ENCODE data around the gene TACC2.

Gene TACC2

DNA sequence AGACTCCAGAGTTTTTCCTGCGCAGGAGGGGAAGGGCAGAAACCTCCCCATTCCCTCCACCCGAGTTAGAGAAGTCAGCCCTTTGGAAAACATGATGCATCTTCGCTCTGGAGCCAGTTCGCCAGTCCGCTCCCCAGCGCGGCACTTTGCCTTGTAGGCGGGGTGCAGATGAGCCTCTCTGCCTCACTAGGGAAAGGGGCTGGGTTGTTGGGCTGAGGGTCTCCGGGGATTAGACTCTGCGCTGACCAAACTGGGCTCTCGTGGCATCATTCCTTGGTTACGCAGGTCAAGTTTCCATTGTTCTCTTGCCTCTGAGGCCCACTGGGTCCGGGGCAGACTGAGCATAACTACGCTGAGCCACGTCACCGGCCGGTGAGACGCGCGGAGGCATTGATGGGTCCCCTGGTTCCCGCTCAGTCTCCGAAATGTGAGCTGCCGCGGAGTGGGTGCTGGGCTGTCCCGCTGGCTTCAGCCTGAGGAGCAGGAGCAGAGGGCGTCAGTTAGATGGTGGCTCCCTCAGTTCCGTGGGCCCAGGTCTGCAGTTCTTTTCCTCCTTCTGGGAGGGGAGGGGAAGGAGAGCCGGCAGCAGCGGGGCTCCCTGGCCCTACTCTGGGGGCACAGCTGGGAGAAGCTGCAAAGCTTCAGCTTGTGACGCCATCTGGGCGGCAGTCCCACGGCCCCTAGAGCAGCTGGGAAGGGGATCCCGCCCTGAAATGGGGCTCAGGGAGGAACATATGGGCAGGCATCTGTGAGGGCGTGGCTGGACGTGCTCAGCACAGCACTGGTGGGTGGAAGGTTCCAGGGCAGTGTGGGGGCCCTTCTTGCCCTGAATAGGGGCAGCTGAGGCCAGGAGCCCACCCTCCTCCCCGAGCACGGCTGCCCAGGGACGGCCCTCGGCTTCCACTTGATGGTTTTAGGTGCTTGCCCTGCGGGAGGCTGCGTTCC, 160.9 kb downstream of the TACC2 start:
- DNase-seq = no peak

DNA sequence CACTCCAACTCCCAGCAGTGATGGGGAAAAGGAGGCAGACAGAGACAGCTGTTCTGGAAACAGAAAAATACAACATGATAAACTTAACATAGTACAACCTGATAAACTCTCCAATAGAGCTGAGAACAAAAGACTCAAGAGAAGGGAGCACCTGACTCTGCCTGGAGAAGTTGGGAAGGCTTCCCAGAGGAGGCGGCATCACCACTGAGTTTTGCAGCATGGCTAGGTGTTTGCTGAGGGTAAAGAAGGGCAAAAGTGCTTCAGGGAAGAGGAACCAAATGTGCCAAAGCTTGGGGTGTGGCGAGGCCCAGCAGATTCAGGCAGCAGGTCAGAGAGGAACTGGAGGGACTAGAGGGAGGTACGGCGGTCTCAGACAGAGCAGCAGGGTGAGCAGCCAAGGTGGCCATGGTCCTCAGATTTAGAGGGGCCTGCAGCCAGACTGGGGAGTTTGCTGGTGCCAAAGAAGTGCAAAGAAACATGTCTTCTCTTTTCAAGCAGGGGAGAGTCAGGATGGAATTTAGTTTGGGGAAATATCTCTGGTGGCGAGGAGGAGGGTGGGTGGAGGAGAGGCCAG, 162.2 kb downstream of the TACC2 start:
- no peak for DNase-seq

DNA sequence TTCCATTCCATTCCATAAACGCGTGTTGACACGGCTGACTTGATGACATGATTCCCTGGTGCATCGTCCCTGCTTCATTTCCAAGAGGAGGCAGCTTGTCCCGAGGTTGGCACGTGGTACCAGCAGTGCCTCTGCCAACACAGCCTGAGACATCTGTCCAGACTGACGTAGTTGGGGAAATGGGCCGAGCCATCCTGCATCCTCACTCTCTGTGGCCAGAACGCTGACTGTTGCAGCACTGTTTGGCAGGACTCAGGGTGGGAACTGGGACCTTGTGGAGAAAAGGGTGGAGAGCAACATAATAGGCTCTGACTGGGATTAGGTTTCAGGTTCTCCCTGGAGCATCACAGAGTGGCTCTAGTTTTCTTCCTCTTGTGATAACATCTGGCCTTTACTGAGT, 163.6 kb downstream of the TACC2 start:
- no peak for DNase-seq

DNA sequence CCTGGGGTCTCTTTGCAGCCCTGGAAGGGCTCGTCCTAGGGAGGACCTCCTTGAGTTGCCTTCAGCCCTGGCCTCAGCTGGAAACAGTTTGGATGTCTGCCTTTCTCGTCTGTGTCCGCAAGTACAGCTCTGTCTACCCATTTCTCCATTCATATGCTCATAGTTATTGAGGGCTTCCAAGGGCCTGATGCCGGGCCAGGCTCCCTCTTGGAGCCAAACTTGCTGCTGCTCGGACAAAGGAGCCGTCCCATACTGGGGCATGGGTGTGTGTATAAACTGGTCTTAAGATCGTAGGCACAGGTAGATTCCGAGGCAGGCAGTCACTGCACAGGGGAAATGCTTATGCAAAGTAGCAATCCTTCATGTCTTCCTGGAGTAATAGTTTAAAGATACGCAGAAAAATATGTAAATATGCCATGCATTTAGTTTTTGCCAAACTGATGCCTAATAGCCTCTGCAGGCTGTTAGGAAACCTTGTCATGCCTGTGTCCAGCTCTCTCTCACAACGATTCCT, 165.1 kb downstream of the TACC2 start:
- DNase-seq = no peak

DNA sequence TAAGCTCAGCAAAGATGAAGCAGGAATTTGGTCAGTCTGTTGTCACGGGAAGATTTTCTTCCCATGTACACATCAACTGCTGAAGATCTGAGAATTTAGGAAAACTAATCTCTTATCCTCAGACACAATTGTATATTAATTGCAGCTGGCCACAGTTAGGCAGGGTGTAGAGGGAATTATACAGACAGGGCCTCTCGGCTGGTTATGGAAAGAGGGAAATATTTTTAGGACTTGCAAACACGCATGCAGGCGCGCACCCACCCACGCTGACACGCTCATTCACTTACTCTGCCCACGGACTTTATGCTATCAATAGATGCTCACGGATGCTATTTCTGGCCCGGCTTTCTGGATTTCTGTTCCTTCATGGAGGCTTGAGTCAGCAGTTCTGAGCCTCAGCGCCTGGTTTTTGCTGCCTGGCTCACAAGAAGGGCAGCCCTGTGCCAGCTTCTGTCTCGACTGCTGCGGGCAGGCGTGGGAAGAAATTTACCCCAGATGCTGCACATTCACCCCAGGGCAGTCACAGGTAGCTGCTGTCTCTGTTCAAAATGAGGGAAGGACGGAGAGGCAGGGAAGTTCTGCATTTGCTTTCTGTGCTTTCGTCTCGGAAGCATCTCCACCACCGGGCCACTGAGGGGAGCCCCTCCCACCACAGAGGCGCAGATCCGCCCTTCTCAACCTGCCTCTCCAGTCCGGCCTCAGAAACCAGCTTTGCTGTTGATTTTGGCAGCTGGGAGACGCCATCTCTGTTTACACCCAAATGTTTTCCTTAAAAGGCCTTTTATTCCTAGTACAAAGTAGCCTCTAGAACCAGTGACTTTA, 165.8 kb downstream of the TACC2 start:
- DNase-seq = no peak

DNA sequence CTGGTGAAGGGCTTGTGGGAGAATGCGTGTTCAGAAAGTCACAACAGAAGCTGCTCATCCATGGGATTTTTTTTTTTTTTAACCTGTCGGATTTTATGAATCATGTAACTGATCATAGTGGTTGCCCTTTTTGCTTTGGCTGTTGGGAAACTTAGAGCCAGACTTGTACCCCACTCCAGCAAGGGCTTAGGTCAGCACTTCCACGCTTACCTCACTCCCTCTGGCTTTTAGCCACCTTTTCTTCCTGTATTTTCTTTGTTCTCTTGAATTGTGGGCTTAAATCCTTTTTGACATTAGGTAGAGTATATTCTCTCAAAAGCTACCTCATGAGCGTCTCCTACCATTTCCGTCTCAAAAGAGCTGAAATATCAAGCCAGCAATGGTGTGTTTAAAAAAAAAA, 168.5 kb downstream of the TACC2 start:
- no peak for DNase-seq

DNA sequence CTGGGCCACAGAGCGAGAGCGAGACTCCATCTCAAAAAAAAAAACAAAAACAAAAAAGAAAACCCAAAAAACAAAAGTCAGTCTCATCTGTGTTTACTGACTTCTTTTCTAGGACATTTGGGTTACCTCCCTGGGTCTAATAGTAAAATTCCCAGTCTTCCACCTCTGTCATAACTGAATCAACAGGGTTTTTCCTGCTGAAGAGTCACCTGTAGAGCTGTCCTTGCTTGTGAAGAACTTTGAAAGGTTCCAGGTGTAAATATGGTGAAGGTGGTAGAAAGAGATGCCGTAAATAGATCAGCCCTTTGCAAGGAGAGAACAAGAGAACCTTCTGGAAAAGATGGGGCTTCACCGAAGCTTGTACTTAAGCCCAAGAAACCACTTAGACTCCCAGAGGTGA, 169.4 kb downstream of the TACC2 start:
- no peak for DNase-seq

DNA sequence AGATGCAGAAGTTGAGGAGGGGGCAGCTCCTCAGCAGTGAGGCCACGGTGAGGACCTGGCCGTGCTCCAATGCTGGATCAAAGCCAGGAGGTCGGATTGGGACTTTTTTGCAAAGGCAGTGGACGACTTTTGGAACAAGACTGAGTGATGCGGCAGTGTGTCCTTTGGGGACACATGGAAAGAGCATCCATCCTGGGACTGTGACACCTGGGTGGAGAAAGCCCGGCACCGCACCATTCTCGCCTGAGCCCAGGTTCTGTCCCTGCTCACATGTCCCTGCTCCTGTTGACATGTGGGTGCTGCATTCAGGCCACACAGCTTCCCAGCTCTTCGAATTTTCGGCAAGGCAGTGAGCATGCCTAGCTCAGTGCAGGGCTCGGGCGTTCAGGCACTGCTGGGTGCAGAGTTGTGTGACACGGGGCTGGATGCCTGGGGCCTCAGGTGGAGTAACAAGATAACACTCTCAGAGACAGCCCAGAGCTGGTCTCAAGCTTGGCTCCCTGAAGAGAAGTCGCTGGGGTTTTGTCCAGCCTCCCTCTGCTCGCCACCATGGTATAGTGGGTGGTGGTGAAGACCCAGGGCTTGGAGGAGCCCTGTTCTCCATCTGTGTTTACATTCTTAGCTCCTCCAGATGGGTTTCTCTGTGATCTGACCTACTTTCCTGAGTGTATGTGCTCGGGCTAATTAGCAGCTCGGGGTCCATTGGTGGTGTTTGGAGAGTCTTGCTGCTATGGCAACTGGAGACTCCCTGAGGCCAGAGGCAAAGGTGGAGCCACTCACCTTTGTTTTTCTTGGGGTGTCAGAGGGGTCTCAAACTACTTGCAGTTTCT, 170.4 kb downstream of the TACC2 start:
- DNase-seq = no peak

DNA sequence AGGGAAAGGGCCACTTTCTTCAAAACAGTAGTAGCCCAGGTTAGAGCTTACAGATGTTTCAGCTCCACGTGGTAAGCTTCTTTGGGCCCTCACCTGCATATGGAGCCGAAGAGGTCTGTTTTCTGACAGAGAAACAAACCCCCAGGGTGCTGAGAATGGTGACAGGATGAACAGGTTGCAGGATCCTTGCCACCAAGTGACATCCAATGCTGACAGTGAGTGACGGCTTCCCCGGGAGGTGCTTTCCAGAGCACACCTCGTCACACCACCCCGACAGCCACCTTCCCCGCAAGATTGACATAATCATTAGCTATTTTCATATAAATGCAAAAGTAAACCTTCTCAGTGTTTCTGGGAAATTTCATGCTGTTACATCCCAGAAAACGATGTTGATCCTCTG, 172.8 kb downstream of the TACC2 start:
- no peak for DNase-seq

DNA sequence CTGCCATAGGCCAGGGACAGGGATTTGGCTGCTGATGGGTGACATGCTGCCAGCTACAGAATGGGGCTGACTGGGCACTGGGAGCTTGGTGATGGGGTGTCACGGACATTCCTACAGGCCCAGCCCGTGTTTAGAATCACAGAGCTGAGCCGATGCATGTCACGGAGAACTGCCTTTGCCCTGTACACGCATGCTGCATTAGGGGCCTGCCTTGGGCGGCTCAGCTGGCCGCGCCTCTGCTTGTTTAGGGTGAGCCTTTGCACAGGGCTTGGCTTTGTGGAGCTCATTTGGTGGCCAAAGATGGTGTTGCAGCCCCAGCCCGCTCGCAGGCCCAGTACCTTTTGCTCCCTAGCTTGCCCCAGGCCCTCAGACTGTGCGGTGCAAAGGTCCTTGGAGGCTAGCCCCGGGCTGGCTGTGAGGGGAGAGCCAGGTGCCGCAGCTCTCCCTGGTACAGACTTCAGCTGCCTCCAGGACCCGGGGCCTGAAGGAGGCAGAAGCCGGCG, 173.8 kb downstream of the TACC2 start:
- DNase-seq = no peak

DNA sequence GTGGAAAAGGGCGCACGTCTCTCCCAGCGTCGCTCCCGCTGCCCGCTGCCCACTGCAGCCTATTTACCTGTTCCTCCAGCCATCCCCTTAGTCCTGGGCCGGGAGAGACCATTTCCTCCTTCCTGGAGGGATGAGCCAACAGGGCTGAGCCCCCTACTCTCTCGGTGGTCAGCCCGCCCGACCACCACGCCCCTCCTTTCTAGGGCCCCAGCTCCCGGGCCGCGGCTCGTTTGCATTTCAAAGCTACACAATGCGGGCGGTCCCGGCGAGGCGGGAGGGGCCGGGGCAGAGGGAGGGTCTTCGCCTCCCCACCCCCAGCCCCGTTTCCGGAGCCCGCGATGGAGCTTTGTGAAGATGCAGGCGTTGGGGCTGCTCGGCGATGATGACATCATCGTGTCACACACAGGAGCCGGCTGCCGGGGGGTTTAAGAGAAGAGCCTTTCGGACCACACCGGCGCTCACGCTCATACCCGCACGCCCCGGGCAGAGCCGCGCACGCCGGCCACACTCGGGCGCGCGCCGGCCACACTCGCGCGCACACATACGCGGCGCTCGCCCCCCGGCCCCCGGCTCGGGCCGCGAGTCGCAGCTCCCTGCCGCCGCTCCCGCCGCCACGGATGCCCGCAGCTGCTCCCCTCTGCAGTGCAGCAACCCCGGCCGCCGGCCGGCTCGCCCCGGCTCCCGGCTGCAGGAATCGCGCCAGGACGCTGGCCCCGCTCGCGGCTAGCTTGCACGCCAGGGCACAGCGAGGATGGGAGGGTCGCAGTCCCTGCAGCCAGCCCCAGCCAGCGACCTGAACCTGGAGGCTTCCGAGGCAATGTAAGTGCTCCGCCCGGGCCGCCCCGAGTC, 174.4 kb downstream of the TACC2 start:
- no peak for DNase-seq

DNA sequence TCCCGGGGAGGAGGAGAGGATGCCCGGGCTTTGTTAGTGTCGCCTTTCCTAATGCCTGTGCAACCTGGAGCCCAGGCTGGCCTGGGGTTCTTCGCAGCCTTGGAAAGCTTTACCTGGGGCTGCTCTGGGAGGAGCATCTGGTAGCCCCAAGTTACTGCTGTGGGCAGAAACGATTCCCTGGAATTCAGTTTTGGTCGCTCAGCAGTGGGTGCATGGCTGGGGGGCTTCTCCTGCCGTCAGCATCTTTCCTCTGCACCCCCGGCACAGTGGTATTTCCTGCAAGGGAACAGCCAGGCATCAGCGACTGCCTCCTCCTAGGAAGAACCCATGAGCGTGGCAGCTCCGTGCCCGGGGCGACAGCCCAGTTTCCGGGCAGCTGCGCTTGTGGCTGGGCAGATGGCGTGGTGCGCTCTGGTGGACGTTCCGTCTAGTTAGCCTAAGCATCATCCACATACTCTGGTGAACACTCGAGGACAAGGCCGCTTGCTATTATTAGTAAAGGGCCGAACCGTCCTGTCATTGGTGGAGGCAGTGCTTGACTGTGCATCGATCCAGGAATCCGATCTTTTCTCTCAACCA, 175.1 kb downstream of the TACC2 start:
- DNase-seq = no peak

DNA sequence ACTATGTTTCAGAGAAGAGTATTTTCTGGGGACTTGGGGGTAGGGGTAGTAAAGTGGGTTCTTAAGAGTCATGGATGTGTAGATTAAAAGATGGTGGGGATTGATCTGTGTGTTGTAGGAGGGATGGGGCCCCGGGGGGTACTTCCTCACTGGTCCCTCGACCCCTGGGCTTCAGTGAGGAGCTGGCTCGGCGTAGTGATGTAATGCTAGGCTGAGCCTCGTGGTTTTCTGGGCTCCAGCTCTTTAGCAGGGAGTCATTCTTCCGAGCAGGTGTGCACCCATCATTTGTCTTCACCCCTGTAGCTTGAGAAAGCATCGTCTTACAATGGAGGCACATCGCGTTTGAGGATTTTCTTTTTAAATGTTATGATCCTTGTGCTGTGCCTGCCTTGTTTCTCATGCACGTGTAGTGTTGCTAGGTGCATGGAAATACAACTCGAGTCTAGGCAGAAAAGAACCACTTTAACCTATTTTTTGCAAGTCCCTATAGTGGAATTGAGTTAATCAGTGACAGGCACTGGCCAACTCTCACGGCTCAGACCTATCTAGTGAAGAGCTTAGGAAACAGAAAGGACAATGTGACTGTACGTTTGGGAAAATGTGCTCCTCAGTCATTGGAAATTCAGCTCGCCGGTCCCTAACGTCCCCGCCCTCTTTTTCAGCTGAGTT, 176.0 kb downstream of the TACC2 start:
- DNase-seq = no peak

DNA sequence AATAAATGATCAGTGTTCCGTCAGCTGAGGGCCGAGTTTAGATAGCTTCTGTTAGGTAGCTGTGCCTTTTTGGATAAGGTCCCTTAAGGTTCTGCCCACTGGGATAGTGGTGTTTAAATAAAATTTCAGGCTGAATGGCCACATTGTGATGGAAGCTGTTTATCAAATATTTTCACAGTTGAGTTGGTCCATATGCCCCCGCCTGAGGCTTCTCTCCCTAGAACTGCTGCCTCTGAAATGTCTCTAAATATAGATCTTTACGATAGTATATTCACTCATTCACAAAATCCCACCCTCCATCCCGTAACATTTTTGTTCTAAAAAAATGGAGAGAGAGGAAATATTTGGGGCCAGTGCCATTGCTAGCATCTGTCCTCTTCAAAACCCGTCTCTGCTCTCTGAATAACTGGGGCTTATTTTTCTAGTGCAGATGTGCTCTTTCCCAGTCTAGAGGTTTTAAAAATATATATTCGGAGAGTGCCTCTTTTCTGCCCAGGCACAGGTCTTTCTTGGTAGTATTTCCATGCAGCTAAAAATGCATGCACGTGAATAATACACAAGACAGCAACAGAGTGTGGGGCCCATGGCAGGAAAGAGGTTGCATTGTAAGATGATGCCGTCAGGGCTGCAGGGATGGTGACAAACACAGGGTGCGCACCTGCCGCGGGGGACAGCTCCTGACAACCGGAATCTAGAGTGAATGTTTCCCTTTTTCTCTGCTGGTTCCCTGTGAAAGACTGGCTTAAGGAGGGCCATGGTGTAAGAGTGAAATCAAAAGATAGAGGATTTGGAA, 176.7 kb downstream of the TACC2 start:
- DNase-seq = no peak

DNA sequence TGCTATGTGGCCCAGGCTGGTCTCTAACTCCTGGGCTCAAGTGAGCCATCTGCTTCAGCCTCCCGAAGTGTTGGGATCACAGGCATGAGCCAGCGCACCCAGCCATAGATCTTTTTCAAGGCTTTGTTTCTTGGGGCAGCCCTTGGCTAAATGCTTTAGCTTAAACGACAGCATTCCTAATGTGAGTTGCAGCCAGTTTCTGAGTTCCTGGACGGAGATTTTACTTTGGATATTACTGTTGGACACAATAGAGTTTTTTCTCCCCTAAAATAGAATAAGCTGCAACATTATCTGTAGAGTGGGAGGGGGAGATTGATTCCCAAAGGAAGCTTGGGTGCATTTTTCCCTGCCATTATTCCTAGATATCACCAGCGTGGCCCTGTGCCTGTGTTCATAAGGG, 179.1 kb downstream of the TACC2 start:
- DNase-seq = no peak

DNA sequence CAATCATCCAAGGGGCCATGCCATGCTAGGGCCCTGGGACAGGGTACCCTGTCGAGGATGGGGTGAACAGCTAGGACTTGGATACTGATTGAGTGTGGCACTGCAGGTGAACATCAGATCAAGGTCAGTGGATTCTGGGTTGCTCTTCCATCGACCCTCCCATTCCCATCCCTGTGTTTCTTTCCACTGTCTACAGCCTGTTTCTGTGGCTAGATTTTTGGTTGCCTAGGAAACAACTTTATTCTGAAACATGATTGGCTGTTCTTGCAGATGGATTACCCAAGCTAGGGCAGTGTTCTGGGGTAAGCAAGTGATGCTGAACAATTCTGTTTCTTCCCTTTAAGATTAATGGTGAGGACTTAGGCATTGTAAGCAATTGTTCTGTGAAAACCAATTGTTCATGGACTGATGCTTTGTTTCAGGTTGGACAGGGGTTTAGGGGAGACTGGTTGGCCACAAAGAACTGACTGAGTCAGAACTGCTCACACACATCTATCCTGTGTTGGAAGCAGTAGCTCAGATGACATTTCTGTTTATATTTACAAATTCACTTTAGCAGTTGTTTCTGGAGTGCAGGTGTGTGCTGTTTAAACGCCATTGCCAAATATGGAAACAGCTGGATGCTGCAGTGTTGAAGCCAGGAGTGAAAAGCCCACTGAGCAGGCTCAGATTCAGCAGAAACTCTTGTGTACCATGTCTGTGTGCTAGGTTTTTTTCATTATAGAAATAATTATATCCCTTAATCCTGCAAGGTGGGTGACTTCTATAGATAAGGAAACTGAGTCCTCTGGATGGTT, 179.8 kb downstream of the TACC2 start:
- DNase-seq = no peak

DNA sequence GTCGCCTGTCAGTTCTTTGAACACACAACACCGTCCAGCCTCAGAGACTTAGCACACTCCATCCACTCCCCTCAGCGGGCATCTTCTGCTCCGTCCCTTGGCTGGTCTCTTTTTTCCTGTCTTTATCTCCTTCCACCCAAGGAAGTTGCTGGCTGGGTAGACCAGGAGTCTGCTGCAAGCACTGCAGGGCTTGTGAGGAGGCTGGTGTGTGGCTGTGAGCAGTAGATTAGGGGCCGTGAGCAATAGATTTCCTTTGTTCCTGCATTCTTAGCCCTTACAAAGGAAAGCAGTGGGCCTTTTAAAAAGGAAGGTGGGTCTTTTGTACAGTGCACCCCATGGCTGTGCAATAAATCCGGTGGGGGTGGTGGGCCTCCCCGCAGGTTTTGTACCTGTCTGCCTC, 181.8 kb downstream of the TACC2 start:
- DNase-seq = no peak

DNA sequence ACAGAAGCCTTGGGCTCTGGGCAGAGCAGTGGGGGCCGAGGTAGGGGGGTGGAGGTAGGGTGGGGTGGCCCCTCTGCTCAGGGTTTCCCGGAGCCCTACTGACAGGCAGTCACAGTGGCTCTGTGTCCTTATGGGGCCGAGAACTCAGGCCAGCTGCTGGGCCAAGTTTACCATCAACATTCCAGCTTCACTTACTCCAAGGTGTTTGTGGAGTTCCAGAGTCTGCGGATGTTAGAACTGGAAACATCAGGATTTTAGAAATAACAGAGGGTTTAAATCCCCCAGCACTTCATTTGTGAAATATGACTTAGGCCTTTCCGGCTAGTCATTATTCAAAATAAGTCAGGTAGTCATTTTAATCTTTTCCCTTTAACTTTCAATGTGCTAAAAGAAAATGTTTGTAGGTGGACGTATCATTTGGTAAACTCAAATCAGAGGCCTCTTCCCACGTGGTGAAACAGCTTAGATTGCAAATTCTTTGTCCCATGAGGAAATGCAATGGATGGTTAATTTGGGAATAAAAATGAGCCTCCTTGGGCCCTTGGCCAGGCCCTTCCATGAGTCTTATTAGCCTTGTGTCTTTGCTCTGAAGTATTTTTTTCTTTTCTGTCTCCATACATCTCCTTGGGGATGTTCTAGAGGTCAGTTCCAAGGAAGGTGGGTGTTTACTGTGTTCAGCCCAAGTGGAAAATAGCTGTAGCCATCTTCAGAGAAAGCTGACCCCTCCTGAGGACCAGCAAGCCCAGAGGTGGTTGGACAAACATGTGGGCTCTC, 182.5 kb downstream of the TACC2 start:
- no peak for DNase-seq

Data from activated CD8-positive, alpha-beta memory T cell treated with anti-CD3 and anti-CD28 coated beads, Interleukin-2, amount 50 U/mL, for 4 hours (primary cell).